Ovary (tissue), 9 donors: Measurements from ENCODE around the gene CSAD. TPM values are rescaled to one million over a fixed set of nuclear protein-coding genes. Genes with fewer than 3 reads are reported as not detected.

Source experiments
- DNase-seq, 5 donors: peaks; one replicate each; pipeline ENCODE4 v3.0.0-alpha.2; 2019 to 2020
- H3K27ac ChIP-seq, 2 donors: fragments of 200-600 bp; one replicate each; pipeline versions ENCODE4 v1.5.1 to v1.8.0; 2019 to 2022
- H3K27me3 ChIP-seq: fragments of 200-600 bp; one replicate; pipeline ENCODE4 v1.8.0; 2022
- H3K36me3 ChIP-seq: fragments of 200-600 bp; sonication (generic); one replicate; pipeline ENCODE4 v1.5.1; 2019
- H3K4me1 ChIP-seq: one replicate; pipeline ENCODE4 v1.8.1; 2013; ENCODE audit warnings: mild to moderate bottlenecking, moderate library complexity; ENCODE audit not compliant: insufficient read depth
- H3K4me3 ChIP-seq: fragments of 200-600 bp; sonication (generic); one replicate; pipeline ENCODE4 v1.5.1; 2017
- H3K9me3 ChIP-seq, 2 donors: fragments of 200-600 bp in 1 of 2; sonication (generic) in 1 of 2; one replicate each; pipeline versions ENCODE4 v1.5.1 to v1.8.1; 2013 to 2019; ENCODE audit warnings: mild to moderate bottlenecking in 1 of 2, moderate library complexity in 1 of 2
- EP300 ChIP-seq: sonication (generic); formaldehyde crosslinking; IDR thresholded peaks from one replicate; pipeline ENCODE4 v1.6.1; 2017; ENCODE audit warnings: antibody characterized with exemption
- POLR2A ChIP-seq: fragments of 450-650 bp; IDR thresholded peaks from one replicate; pipeline ENCODE4 v1.6.1; 2017; ENCODE audit warnings: antibody characterized with exemption, mild to moderate bottlenecking, moderate library complexity
- WGBS, 3 donors: extraction: QIAGEN DNeasy Blood & Tissue Kit in 1 of 3; methylation state at CpG; one replicate each; pipeline versions ENCODE4 v1.1.5 to v1.1.7; 2013 to 2017; 5-methylcytosine and 5-hydroxymethylcytosine counted together
- intact Hi-C, 4 donors: fragments of 100-400 bp; cut with DNase I; formaldehyde crosslinking; loops; one replicate each; pipeline versions ENCODE4 v1.11.0 to v1.15.1; 2022 to 2023
- polyA plus RNA-seq, 2 donors: library from polyadenylated mRNA; stranded (reverse); fragments of 200-250 nt in 1 of 2; fragments of 350-450 nt in 1 of 2; fragmentation: Illumina TruSeq in 1 of 2; extraction: RNeasy Lipid Tissue Mini Kit (QIAGEN cat#74804) in 1 of 2; gene quantifications; one replicate each; pipeline ENCODE4 v1.2.3, GENCODE V29; 2013 to 2014
- total RNA-seq, 7 donors: library from RNA; depleted of rRNA in 2 of 7; stranded (reverse); fragments of >200 nt in 2 of 7; fragmentation: NEBNext Ultra II Directional in 3 of 7; extraction: Animal tissue kit (Norgen Biotek cat#: 25700) in 3 of 7; gene quantifications; one replicate each; pipeline versions ENCODE4 v1.1.0 to v1.2.4, GENCODE V29; 2016 to 2023
- TF ChIP-seq, protein P1 (sequence below), 3 donors: fragments of 450-650 bp in 2 of 3; fragments of 200-600 bp in 1 of 3; IDR thresholded peaks; one replicate each; pipeline versions ENCODE4 v1.5.1 to v1.8.0; 2016 to 2022; ENCODE audit warnings: antibody characterized with exemption in 3 of 3, mild to moderate bottlenecking in 1 of 3
- donor health status: DM: no; HTN: no; CAD: no; lungs with moderate emphysema.
- donor health status: DM: no; HTN: no; CAD: no.
- donor health status: Bipolar disorder and iron deficiency.
- donor health status: DM: yes; HTN: yes; CAD: no.
- donor health status: DM: no; HTN: no; CAD: no.
- donor health status: DM: yes; HTN: yes; CAD: no.

Gene CSAD
- total and polyA plus RNA-seq, 9 donors = 19.8 to 36.0 (median 28.0) TPM

DNA sequence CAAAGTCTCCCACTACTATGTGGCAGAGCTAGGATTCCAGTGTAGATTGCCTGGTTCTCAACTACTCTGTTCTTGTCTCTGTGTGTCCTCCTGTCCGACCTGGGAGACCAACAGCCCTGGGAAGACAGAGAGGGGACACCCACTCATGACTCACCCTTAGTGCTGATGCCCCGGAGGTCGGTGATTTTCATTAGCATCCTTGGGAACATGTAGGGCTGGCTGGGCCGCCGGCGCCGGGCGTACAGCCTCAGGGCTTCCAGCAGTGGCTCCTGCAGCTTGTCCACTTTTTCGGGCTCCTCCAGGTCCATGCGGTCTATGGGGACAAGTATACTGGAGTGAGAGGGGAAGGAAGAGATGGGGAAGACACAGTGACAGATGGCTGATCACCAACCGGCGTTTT is 32.2 kb upstream of the CSAD start:
- TF ChIP-seq EP300 (no peak), POLR2A (no peak)
- TF ChIP-seq, protein P1, sequence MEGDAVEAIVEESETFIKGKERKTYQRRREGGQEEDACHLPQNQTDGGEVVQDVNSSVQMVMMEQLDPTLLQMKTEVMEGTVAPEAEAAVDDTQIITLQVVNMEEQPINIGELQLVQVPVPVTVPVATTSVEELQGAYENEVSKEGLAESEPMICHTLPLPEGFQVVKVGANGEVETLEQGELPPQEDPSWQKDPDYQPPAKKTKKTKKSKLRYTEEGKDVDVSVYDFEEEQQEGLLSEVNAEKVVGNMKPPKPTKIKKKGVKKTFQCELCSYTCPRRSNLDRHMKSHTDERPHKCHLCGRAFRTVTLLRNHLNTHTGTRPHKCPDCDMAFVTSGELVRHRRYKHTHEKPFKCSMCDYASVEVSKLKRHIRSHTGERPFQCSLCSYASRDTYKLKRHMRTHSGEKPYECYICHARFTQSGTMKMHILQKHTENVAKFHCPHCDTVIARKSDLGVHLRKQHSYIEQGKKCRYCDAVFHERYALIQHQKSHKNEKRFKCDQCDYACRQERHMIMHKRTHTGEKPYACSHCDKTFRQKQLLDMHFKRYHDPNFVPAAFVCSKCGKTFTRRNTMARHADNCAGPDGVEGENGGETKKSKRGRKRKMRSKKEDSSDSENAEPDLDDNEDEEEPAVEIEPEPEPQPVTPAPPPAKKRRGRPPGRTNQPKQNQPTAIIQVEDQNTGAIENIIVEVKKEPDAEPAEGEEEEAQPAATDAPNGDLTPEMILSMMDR (IDR thresholded peaks at IDR 0.05) = no peak
- intact Hi-C loops = loop anchor here in 3 of 4 donors (2.0 to 5.0 kb wide), 3 partner anchors 39 to 74 kb away; a partner anchor contains a TSS
- peaks cover 22% of the 10 kb centered on the region for H3K4me1 ChIP-seq
- WGBS, 3 donors = 46 to 55% (median 48%) methylated on average over 12 of the region's 12 CpGs
- no peaks in the 10 kb centered on the region for H3K27me3 ChIP-seq
- no peaks in the 10 kb centered on the region for H3K9me3 ChIP-seq
- no peak overlapping the region for H3K4me3 ChIP-seq
- H3K36me3 ChIP-seq = no peaks in the 10 kb centered on the region
- H3K27ac ChIP-seq = no peak overlapping the region
- DNase-seq = no peak

DNA sequence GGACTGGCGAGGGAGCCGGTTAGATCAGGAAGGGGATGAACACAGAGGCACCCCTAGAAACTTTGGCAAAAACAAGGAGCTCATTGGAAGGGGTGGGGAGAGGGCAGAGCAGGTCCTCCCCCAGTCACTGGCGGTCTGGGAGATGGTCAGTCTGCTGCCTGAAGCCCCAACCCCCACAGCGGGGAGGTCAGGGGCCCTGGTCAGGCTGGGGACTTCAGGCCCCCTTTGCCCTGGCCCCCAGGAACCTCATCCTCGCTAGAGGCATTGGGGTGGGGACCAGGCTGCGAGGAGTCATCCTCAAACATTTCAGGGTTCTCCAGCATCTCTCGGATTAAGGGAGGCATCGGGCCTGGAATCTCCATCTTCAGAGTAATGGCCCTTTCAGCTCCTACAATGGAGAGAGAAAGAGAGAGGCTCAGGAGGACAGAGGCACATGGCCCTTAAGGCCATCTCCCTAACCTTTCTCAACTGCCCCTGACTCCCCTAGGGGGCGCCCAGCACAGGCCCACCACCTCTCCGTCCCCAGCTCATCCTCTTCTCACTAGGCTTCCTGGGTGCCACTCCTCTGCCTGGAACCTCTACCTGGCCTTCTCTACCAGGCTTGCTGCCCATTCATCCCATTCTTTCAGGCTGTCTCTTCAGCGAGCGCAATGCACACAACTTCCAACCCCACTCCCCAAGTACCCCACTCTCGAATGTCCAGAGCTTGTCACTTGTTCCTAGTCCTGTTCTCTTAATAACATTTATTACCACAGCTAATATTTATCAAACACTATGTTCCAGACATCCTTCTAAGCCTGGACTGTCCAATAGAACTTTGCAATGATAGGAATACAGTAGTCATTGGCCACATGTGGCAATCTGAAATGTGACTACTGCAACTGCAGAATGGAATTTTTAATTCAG is 31.0 kb upstream of the CSAD start:
- Histone ChIP-seq H3K9me3 (no peaks in the 10 kb centered on the region), H3K27ac (no peak overlapping the region), H3K4me3 (no peak overlapping the region), H3K36me3 (no peaks in the 10 kb centered on the region), H3K4me1 (peaks cover 12% of the 10 kb centered on the region), H3K27me3 (no peaks in the 10 kb centered on the region)
- TF ChIP-seq, protein P1 (IDR thresholded peaks at IDR 0.05) = no peak
- TF ChIP-seq POLR2A (no peak), EP300 (no peak)
- no peak for DNase-seq
- intact Hi-C loops = loop anchor here in 3 of 4 donors (2.0 to 5.0 kb wide), 3 partner anchors 41 to 76 kb away; a partner anchor contains a TSS
- 83 to 87% (median 87%) methylated on average over 12 to 13 of the region's 13 CpGs for WGBS, 3 donors

DNA sequence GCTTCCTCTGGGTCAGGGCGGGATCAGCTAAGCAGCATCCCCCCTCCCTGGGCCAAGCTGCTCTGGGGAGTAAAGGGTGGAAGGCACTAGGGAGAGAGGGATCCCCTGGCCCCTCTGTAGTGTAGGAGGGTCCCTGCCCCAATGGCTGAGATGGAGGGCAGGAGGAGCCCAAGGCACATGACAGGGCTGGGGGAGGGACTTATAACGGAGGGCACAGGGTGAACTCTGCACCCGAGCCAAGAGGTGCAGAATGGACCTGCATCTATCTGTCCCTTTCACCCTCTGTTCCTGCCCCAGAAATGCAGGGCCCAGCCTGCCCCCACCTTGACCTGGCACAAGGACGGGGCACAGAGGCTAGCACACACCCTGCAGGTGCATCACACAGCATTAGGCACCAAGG is 30.1 kb upstream of the CSAD start:
- 59 to 77% (median 63%) methylated on average over 4 of the region's 4 CpGs for WGBS, 3 donors
- H3K9me3 ChIP-seq = no peaks in the 10 kb centered on the region
- no peaks in the 10 kb centered on the region for H3K36me3 ChIP-seq
- no peak overlapping the region for H3K4me3 ChIP-seq
- no peak overlapping the region for H3K27ac ChIP-seq
- intact Hi-C loops = loop anchor here in 2 of 4 donors (5.0 kb wide), 2 partner anchors 41 to 76 kb away; a partner anchor contains a TSS
- TF ChIP-seq EP300 (no peak), POLR2A (no peak)
- TF ChIP-seq, protein P1 (IDR thresholded peaks at IDR 0.05) = no peak
- no peaks in the 10 kb centered on the region for H3K27me3 ChIP-seq
- peaks cover 7% of the 10 kb centered on the region for H3K4me1 ChIP-seq
- no peak for DNase-seq

DNA sequence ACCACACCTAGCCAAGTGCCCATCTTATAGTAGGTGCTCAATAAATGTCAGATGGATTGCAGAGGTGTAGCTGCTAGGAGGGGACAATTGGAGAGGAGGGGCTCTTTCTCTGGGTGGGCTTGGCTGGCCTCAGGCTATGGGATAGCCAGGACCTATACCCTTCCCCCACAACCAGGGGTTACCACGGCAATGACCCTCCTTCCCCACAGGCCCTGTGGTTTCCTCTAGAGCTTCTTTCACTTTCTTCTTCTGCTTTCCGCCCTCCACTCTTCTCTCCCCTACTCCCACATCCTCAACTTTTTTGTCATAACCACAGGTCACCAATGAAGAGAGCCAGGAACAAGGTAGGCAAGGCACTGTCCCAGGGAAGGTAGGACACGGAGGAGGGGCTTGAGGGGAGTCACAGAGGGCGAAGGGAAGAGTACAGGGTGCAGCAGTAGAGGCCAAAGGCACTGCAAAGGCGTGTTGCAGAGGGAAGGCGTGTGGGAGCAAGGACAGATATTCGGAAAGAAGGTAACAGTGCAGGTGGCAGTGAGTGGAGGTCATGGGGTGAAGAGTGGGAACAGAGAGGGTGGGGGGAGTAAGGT is 28.2 kb upstream of the CSAD start:
- DNase-seq = no peak
- Histone ChIP-seq H3K27me3 (no peaks in the 10 kb centered on the region), H3K9me3 (no peaks in the 10 kb centered on the region), H3K27ac (no peak overlapping the region), H3K36me3 (no peaks in the 10 kb centered on the region), H3K4me1 (peaks cover 7% of the 10 kb centered on the region), H3K4me3 (no peak overlapping the region)
- 54 to 64% (median 55%) methylated on average over 7 of the region's 7 CpGs for WGBS, 3 donors
- TF ChIP-seq EP300 (no peak), POLR2A (no peak)
- TF ChIP-seq, protein P1 (IDR thresholded peaks at IDR 0.05) = no peak
- intact Hi-C loops = no loop called here
